ENCODE results near the gene CREB3L4. TPM values are rescaled to one million over a fixed set of nuclear protein-coding genes. Genes with fewer than 3 reads are reported as not detected.

Gene CREB3L4
- total and polyA plus RNA-seq, 2 of the 13 experiments (the other 11 are each of a cell fraction or from before 2014, with no cell fraction given) = 9.9 to 18.7 TPM

DNA sequence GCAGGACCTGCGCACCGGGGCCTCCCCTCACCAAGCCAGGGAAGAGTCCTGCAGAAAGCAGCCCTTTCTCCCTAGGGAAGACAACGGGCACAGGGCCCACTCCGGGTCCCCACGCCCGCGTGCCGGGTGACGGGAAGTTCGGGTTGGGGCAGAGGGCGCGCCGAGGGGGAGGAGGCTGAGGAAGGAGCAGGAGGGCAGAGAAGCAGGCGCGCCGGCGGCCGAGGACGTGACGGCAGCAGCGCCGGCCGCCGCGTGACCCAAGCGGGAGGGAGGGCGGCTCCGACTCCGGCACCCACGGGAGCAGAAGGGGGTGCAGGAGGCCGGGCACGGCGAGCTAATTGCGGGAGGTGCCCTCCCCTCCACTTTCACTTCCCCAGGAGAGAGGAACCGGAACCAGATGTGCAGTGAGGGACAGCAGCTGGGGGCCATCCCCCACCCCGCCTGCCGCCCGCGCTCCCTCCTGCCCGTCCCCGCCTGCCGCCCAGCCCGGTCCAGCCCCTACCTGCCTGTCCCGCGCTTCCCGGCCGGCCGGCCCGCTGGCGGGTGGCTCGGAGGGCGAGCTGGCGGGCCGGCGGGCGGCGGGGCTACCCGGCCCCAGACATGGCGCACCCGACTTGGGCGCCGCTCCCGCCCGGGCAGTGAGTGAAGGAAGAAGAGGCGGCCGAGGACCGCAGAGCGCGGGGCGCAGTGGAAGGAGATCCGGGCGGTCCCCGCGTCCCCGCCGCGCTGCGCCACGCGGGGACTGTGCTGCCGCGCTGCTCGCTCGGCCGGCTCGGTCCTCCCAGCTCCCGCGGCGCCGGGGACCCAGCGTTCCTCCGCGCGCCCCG is 21.7 kb upstream of the CREB3L4 start (continued):
- TF ChIP-seq, protein P1, sequence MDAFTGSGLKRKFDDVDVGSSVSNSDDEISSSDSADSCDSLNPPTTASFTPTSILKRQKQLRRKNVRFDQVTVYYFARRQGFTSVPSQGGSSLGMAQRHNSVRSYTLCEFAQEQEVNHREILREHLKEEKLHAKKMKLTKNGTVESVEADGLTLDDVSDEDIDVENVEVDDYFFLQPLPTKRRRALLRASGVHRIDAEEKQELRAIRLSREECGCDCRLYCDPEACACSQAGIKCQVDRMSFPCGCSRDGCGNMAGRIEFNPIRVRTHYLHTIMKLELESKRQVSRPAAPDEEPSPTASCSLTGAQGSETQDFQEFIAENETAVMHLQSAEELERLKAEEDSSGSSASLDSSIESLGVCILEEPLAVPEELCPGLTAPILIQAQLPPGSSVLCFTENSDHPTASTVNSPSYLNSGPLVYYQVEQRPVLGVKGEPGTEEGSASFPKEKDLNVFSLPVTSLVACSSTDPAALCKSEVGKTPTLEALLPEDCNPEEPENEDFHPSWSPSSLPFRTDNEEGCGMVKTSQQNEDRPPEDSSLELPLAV (CRISPR knock-in tag; conservative IDR thresholded peaks at IDR 0.05; ENCODE audit: low read depth) = no peak
- TF ChIP-seq ELF1 (CRISPR knock-in tag; IDR thresholded peaks at IDR 0.05) = 0 out of 2 replicates have a peak, but pooled peaks have one; percentile 31
- TF ChIP-seq, protein P2, sequence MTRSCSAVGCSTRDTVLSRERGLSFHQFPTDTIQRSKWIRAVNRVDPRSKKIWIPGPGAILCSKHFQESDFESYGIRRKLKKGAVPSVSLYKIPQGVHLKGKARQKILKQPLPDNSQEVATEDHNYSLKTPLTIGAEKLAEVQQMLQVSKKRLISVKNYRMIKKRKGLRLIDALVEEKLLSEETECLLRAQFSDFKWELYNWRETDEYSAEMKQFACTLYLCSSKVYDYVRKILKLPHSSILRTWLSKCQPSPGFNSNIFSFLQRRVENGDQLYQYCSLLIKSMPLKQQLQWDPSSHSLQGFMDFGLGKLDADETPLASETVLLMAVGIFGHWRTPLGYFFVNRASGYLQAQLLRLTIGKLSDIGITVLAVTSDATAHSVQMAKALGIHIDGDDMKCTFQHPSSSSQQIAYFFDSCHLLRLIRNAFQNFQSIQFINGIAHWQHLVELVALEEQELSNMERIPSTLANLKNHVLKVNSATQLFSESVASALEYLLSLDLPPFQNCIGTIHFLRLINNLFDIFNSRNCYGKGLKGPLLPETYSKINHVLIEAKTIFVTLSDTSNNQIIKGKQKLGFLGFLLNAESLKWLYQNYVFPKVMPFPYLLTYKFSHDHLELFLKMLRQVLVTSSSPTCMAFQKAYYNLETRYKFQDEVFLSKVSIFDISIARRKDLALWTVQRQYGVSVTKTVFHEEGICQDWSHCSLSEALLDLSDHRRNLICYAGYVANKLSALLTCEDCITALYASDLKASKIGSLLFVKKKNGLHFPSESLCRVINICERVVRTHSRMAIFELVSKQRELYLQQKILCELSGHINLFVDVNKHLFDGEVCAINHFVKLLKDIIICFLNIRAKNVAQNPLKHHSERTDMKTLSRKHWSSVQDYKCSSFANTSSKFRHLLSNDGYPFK (CRISPR knock-in tag; IDR thresholded peaks at IDR 0.05; ENCODE audit: borderline replicate concordance) = peak; percentile 50; the same call in 1 of the 2 replicates
- 0 out of 2 replicates have a peak, but pooled peaks have one; percentile 22 for TF ChIP-seq EED (CRISPR knock-in tag; IDR thresholded peaks at IDR 0.05)
- TF ChIP-seq, protein P3, sequence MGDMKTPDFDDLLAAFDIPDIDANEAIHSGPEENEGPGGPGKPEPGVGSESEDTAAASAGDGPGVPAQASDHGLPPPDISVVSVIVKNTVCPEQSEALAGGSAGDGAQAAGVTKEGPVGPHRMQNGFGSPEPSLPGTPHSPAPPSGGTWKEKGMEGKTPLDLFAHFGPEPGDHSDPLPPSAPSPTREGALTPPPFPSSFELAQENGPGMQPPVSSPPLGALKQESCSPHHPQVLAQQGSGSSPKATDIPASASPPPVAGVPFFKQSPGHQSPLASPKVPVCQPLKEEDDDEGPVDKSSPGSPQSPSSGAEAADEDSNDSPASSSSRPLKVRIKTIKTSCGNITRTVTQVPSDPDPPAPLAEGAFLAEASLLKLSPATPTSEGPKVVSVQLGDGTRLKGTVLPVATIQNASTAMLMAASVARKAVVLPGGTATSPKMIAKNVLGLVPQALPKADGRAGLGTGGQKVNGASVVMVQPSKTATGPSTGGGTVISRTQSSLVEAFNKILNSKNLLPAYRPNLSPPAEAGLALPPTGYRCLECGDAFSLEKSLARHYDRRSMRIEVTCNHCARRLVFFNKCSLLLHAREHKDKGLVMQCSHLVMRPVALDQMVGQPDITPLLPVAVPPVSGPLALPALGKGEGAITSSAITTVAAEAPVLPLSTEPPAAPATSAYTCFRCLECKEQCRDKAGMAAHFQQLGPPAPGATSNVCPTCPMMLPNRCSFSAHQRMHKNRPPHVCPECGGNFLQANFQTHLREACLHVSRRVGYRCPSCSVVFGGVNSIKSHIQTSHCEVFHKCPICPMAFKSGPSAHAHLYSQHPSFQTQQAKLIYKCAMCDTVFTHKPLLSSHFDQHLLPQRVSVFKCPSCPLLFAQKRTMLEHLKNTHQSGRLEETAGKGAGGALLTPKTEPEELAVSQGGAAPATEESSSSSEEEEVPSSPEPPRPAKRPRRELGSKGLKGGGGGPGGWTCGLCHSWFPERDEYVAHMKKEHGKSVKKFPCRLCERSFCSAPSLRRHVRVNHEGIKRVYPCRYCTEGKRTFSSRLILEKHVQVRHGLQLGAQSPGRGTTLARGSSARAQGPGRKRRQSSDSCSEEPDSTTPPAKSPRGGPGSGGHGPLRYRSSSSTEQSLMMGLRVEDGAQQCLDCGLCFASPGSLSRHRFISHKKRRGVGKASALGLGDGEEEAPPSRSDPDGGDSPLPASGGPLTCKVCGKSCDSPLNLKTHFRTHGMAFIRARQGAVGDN (CRISPR knock-in tag; IDR thresholded peaks at IDR 0.05) = peak; percentile 76
- TF ChIP-seq HNRNPUL1 (IDR thresholded peaks at IDR 0.05; ENCODE audit: low read depth, low read length) = no peak
- TF ChIP-seq, protein P4, sequence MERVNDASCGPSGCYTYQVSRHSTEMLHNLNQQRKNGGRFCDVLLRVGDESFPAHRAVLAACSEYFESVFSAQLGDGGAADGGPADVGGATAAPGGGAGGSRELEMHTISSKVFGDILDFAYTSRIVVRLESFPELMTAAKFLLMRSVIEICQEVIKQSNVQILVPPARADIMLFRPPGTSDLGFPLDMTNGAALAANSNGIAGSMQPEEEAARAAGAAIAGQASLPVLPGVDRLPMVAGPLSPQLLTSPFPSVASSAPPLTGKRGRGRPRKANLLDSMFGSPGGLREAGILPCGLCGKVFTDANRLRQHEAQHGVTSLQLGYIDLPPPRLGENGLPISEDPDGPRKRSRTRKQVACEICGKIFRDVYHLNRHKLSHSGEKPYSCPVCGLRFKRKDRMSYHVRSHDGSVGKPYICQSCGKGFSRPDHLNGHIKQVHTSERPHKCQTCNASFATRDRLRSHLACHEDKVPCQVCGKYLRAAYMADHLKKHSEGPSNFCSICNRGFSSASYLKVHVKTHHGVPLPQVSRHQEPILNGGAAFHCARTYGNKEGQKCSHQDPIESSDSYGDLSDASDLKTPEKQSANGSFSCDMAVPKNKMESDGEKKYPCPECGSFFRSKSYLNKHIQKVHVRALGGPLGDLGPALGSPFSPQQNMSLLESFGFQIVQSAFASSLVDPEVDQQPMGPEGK (CRISPR knock-in tag; IDR thresholded peaks at IDR 0.05) = peak; percentile 78
- peak; percentile 62 for TF ChIP-seq ZFY (CRISPR knock-in tag; IDR thresholded peaks at IDR 0.05)
- TF ChIP-seq ZBTB42 (CRISPR knock-in tag; IDR thresholded peaks at IDR 0.05) = peak; percentile 43; the same call in 1 of the 2 replicates
- TF ChIP-seq, protein P5, sequence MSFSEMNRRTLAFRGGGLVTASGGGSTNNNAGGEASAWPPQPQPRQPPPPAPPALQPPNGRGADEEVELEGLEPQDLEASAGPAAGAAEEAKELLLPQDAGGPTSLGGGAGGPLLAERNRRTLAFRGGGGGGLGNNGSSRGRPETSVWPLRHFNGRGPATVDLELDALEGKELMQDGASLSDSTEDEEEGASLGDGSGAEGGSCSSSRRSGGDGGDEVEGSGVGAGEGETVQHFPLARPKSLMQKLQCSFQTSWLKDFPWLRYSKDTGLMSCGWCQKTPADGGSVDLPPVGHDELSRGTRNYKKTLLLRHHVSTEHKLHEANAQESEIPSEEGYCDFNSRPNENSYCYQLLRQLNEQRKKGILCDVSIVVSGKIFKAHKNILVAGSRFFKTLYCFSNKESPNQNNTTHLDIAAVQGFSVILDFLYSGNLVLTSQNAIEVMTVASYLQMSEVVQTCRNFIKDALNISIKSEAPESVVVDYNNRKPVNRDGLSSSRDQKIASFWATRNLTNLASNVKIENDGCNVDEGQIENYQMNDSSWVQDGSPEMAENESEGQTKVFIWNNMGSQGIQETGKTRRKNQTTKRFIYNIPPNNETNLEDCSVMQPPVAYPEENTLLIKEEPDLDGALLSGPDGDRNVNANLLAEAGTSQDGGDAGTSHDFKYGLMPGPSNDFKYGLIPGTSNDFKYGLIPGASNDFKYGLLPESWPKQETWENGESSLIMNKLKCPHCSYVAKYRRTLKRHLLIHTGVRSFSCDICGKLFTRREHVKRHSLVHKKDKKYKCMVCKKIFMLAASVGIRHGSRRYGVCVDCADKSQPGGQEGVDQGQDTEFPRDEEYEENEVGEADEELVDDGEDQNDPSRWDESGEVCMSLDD (CRISPR knock-in tag; IDR thresholded peaks at IDR 0.05; ENCODE audit: borderline replicate concordance) = no peak
- TF ChIP-seq, protein P6, sequence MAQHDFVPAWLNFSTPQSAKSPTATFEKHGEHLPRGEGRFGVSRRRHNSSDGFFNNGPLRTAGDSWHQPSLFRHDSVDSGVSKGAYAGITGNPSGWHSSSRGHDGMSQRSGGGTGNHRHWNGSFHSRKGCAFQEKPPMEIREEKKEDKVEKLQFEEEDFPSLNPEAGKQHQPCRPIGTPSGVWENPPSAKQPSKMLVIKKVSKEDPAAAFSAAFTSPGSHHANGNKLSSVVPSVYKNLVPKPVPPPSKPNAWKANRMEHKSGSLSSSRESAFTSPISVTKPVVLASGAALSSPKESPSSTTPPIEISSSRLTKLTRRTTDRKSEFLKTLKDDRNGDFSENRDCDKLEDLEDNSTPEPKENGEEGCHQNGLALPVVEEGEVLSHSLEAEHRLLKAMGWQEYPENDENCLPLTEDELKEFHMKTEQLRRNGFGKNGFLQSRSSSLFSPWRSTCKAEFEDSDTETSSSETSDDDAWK (CRISPR knock-in tag; IDR thresholded peaks at IDR 0.05) = no peak
- TF ChIP-seq WIZ (CRISPR knock-in tag; IDR thresholded peaks at IDR 0.05) = peak; percentile 74; the same call in 1 of the 2 replicates

All from HepG2 (cell line).